Progenitor cell of endocrine pancreas (in vitro differentiated cells): Measurements from ENCODE around the gene KIAA0930. TPM values are rescaled to one million over a fixed set of nuclear protein-coding genes. Genes with fewer than 3 reads are reported as not detected.

Experiments
- DNase-seq: peaks from one replicate; pipeline ENCODE4 v3.0.0; 2021; ENCODE audit warnings: low spot score; ENCODE audit not compliant: unreplicated experiment
- H3K27ac Mint-ChIP-seq: 2 replicates; pipeline ENCODE4 v1.8.0; 2021; ENCODE audit warnings: mild to moderate bottlenecking, moderate library complexity, mixed read lengths
- H3K27me3 Mint-ChIP-seq: 2 replicates; pipeline ENCODE4 v1.8.0; 2021; ENCODE audit warnings: mixed read lengths
- H3K36me3 Mint-ChIP-seq: 2 replicates; pipeline ENCODE4 v1.8.0; 2022; ENCODE audit warnings: mixed read lengths; ENCODE audit not compliant: insufficient read depth
- H3K4me1 Mint-ChIP-seq: 2 replicates; pipeline ENCODE4 v1.8.0; 2021; ENCODE audit warnings: low read depth, mixed read lengths
- H3K4me3 Mint-ChIP-seq: 2 replicates; pipeline ENCODE4 v1.8.0; 2021; ENCODE audit warnings: low read depth, mild to moderate bottlenecking, moderate library complexity, mixed read lengths
- H3K9me3 Mint-ChIP-seq: 2 replicates; pipeline ENCODE4 v1.8.0; 2021; ENCODE audit warnings: low read depth, mixed read lengths
- CTCF ChIP-seq: fragments of 200-600 bp; sonication (generic); IDR thresholded peaks from one replicate; pipeline ENCODE4 v1.5.0; 2021; ENCODE audit warnings: antibody characterized with exemption, mild to moderate bottlenecking; ENCODE audit not compliant: unreplicated experiment
- total RNA-seq: library from RNA; stranded (reverse); gene quantifications from 2 replicates; pipeline ENCODE4 v1.2.1, GENCODE V29; 2021

Gene KIAA0930
- total RNA-seq, 1 donor from 2014 or later, result 45.3 TPM

GRCh38 chr22:45229181-45229580 is 11.5 kb downstream of the KIAA0930 start:
- peaks cover 8% of the 10 kb centered on the region for H3K4me1 Mint-ChIP-seq
- H3K36me3 Mint-ChIP-seq, result no peaks in the 10 kb centered on the region
- H3K27ac Mint-ChIP-seq, result no peak overlapping the region
- no peak for DNase-seq
- H3K4me3 Mint-ChIP-seq, result no peak overlapping the region
- H3K9me3 Mint-ChIP-seq, result no peaks in the 10 kb centered on the region
- no peak for TF ChIP-seq CTCF
- no peaks in the 10 kb centered on the region for H3K27me3 Mint-ChIP-seq

GRCh38 chr22:45228401-45228754 is 12.3 kb downstream of the KIAA0930 start:
- H3K9me3 Mint-ChIP-seq, result no peaks in the 10 kb centered on the region
- no peaks in the 10 kb centered on the region for H3K27me3 Mint-ChIP-seq
- H3K36me3 Mint-ChIP-seq, result no peaks in the 10 kb centered on the region
- no peak overlapping the region for H3K4me3 Mint-ChIP-seq
- no peak for DNase-seq
- H3K4me1 Mint-ChIP-seq, result peaks cover 8% of the 10 kb centered on the region
- no peak overlapping the region for H3K27ac Mint-ChIP-seq
- no peak for TF ChIP-seq CTCF

GRCh38 chr22:45227645-45228400 is 12.9 kb downstream of the KIAA0930 start:
- H3K27ac Mint-ChIP-seq, result no peak overlapping the region
- no peaks in the 10 kb centered on the region for H3K9me3 Mint-ChIP-seq
- H3K27me3 Mint-ChIP-seq, result no peaks in the 10 kb centered on the region
- peaks cover 8% of the 10 kb centered on the region for H3K4me1 Mint-ChIP-seq
- no peak for DNase-seq
- H3K36me3 Mint-ChIP-seq, result no peaks in the 10 kb centered on the region
- TF ChIP-seq CTCF, result no peak
- no peak overlapping the region for H3K4me3 Mint-ChIP-seq

GRCh38 chr22:45226503-45227186 is 14.0 kb downstream of the KIAA0930 start:
- no peak for TF ChIP-seq CTCF
- Mint-ChIP-seq H3K4me3 (no peak overlapping the region), H3K27ac (peak overlapping the region; percentile 27), H3K36me3 (no peaks in the 10 kb centered on the region), H3K4me1 (peaks cover 11% of the 10 kb centered on the region), H3K27me3 (no peaks in the 10 kb centered on the region), H3K9me3 (no peaks in the 10 kb centered on the region)
- no peak for DNase-seq

- Mint-ChIP-seq H3K27ac (no peak overlapping the region), H3K9me3 (no peaks in the 10 kb centered on the region), H3K4me3 (no peak overlapping the region), H3K27me3 (no peaks in the 10 kb centered on the region), H3K4me1 (peaks cover 11% of the 10 kb centered on the region), H3K36me3 (no peaks in the 10 kb centered on the region)
- no peak for TF ChIP-seq CTCF
- DNase-seq, result no peak
These were observed 14.8 kb downstream of the KIAA0930 start for GRCh38 chr22:45225732-45226502.
